CD4-positive, alpha-beta T cell treated with Interleukin-6 for 4 hours (primary cell): Measurements from ENCODE around the gene GOLGA6C.
"Not testable (repeated sequence)": the region's sequence is repeated elsewhere in the genome, so short reads cannot be mapped to it uniquely, and the experiment has no call there.

Experiments
- DNase-seq: peaks from one replicate; pipeline ENCODE4 v3.0.0-alpha.2; 2020; ENCODE audit warnings: mixed read lengths

Gene GOLGA6C

DNA sequence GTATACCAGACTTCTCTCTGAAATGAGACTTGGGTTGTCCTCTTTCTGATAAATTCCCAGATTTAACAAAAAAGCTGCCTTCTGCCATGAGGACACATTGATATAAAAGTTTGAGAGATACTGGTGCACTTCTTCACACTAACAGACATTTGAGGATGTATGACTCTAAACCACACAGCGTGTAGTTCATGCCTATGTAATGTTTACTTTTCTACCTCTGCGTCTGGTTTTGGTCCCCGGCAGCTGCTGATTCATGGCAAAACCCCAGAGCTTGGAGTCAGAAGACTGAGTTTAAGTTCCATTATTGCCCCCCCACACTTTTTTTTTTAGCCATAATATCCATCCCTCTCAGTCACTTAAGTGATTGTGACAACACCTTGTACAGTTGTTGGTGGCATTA lies 1.7 kb downstream of the GOLGA6C start:
- DNase-seq, result not testable (repeated sequence)

DNA sequence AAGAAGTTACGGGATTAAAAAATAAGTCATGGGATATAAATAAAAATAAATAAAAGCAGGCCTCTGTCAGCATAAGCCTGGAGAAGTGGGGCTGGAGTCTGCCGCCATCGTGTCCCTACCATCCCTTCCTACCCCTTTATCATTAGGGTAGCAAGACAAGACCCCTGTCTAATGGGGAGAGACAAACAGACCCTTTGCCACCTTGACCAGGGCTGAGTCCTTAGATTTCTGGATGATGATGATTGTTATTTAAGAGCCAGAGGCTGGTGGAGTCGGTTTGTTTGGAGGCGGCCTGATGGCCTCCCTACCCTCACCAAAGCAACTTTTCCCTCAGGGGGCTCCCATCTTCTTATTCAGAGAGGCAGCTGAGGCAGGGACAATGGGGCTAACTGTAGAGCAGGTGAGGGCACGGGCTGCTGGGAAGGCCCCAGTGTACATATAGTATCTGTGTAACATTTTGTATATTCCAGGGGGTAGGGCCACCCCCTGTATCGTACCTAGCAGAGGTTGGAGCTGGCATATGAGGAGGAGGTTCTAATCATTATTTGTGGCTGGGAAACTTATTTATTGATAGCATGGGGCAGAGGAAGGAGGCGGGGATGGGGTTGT lies 15.7 kb downstream of the GOLGA6C start:
- DNase-seq, result not testable (repeated sequence)

DNA sequence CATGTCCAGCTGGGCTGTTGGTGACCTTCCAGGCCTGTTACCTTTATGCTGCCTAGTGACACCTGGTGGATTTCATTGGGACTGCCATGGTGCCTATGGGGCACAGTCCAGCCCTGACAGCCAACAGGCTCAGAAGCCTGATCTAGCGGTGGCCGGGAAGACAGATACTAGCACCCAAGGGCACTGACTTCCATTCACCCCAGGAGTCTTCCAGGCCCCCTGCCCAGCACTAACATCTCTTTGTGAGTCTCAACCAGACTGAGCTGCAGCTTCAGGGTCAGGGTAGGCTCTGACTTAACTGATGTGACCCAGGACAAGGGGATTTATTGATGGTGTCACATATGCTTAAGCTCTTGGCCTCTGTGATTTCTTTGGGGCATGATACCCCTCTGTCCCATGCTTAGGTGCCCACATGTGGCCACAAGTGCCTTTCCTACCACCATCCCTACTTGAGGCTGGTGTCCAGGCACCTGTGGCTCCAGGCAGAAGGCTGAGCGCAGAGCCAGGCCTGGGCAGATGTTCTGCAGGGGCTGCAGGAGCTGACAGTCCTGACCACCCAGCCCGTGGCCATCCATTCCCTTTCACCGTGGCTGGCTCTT lies 16.5 kb downstream of the GOLGA6C start:
- peak; percentile 4 for DNase-seq

DNA sequence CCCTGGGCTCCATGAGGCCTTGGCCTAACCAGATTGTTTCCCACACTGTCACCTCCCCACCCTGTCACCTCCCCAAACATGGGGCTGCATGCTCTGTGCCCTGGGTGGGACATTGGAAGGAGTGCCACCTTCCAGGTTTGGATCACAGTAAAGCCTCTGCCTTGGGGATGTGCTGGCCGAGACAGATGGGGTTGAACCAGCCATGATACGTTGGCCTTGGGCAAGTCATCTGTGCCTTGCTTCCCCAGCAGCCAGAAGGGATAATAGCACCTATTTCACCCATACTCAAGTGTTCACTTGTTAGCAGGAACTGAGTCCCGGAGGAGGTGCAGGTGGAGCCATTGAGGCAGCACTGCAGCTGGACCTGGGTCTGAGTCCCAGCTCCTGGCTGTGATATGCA lies 17.5 kb downstream of the GOLGA6C start:
- not testable (repeated sequence) for DNase-seq

DNA sequence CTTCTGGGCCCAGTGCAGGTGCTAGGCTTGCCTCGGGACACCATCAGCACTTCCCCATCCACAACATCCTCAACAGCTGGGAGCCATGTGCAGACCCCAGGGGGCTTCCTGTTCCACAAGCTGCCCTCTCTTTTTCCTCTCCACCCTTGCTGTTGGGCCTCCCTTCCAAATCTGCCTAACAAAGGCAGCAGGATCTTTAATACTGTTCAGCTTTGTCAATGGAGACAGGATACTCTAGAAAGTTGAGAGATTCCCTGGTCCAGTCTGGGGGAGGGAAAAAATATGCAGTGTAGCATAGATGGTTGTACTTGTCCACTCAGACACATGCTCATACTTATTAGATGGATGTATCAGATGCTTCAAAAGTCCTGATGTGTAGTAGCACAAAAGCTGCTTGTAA lies 20.4 kb downstream of the GOLGA6C start:
- DNase-seq, result not testable (repeated sequence)

DNA sequence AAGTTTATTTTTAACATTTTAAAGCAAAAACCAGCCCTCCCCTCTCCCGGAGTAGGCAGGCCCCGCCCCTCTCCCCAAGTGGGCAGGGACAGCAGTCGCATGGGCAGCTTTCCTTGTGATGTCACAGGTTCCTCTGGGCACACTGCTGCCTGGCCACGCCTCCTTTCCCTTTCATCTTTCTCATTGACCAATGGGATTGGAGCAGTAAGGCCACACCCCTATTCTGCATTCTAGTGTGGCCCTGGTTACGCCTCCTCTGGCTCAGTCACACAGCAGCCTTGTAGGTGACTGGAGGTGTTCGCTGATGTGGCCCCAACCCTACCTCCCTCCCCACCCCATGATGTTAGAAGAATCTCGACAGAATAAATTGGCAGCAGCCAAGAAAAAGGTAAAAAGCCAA lies 24.4 kb downstream of the GOLGA6C start, which contains the start of gene GOLGA6D:
TSS of gene GOLGA6D (plus strand) at position 264 of the 400 bp plus-strand sequence. CDS start at position 305, 41 bp downstream.
- DNase-seq, result not testable (repeated sequence)

DNA sequence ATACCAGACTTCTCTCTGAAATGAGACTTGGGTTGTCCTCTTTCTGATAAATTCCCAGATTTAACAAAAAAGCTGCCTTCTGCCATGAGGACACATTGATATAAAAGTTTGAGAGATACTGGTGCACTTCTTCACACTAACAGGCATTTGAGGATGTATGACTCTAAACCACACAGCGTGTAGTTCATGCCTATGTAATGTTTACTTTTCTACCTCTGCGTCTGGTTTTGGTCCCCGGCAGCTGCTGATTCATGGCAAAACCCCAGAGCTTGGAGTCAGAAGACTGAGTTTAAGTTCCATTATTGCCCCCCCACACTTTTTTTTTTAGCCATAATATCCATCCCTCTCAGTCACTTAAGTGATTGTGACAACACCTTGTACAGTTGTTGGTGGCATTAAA lies 26.0 kb downstream of the GOLGA6C start:
- not testable (repeated sequence) for DNase-seq

DNA sequence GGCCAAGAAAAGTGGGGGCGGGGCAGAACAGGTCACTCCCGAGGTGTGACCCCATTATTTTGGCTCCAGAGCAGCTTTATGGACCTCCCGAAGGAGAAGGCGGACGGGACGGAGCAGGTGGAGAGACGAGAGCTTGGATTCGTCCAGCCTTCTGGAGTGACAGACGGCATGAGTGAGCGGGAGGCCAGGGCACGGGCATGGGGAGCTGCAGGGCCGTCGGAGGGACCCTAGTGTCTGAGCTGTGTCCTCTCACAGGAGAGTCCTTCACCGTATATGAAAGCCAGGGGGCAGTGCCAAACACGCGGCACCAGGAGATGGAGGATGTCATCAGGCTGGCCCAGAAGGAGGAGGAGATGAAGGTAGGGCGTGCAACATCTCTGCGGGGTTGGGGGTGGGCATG lies 35.5 kb downstream of the GOLGA6C start:
- DNase-seq, result not testable (repeated sequence)

DNA sequence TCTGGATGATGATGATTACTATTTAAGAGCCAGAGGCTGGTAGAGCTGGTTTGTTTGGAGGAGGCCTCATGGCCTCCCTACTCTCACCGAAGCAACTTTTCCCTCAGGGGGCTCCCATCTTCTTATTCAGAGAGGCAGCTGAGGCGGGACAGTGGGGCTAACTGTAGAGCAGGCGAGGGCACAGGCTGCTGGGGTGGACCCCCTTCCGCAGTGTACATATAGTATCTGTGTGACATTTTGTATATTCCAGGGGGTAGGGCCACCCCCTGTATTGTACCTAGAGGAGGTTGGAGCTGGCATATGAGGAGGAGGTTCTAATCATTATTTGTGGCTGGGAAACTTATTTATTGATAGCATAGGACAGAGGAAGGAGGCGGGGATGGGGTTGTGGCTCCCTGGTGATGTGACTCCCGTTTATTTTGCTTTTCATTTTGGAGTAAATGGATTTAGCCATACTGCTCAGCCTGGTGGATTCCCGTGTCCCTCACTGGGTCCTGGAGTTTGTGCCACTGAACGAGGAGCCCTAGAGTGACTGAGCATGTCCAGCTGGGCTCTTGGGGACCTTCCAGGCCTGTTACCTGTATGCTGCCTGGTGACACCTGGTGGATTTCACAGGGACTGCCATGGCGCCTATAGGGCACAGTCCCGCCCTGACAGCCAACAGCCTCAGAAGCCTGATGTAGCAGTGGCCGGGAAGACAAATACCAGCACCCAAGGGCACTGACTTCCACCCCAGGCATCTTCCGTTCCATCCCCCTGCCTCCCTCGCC lies 40.6 kb downstream of the GOLGA6C start:
- not testable (repeated sequence) for DNase-seq

DNA sequence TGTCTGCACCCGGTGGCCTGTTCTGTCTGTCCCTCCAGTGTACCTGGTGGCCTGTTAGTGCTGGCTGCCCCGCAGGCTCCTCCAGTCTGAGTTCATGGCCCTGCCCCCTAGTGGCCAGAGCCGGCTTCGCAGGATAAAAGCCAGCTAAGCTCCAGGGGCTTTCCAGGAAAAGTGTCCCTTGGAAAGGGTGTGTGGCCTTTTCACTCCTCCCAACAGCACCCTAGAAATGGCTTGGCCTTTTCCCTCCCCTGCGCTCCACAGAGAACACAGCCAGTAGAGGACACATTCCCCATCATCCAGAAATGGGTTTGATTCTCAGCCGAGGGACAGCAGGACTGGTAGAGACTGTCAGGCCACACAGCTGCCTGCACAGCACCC lies 41.2 kb downstream of the GOLGA6C start:
- DNase-seq, result peak; percentile 5

DNA sequence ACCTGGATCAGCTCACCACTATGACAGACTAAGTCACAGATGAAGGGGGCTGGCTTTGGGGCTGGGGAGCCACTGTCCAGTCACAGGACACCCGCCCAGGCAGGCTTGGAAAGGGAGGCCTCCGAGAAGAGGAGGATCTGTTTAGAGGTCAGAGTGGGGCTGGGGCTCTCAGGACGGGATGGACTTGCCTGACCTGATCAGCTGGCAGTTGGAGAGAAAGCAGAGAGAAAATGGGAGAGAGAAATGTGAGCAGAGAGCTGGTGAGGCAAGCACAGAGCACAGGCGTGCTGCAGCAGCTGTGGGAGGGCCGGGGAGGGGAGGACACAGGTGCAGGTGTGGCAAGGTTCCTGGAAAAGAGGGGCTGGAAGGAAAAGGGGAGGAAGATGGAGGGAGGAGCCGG lies 41.9 kb downstream of the GOLGA6C start:
- not testable (repeated sequence) for DNase-seq

DNA sequence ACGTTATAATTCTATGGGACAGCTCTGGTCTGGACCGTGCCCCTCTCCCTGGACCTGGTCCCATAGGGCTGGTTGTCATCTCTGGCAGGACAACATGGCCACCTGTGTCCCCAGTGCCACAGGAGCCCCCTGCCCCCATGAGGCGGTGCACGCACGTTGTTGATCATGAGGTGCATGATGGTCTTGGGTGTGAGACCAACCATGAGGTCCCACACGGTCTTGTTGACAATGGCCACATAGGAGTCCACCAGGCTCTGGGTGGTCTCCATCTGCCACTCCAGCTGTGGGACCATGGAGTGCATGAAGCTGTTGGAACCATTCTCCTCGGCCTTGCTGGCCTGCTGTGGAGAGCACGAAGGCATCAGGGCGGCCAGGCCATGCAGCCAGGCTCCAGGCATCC lies 44.2 kb downstream of the GOLGA6C start:
- DNase-seq, result no peak

DNA sequence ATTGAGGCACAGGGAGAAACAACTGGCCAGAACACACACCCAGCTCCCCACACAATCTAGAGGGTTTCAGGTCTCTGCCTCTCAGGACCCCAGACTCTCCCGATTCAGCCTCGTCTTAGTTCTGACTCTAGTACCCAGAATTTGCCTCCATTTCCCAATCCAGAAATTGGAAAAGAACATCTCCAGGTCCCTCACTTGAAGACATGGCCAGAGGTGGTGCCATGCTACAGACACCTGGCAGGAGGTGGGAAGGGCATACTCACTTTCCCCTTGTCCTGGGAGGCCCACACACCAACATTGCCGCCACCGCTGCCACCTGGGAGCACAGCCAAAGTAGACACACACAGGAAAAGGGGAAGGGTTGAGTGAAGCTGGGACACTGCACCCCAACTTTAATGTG lies 44.6 kb downstream of the GOLGA6C start:
- DNase-seq, result not testable (repeated sequence)

DNA sequence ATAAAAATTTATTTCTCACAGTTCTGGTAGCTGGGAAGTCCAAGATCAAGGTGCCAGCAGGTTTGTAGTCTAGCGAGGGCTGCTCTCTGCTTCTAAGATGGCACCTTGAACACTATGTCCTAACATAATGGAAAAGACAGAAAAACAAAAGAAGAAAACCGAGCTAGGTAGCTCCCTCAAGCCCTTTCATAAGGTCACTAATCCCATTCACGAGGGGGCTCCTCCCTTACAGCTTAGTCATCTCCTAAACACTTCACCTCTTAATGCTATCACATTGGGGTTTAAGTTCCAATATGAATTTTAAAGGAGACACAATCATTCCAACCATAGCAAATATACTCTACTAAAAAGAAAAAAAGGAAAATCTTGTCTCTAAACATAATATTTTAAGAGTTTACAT lies 48.1 kb downstream of the GOLGA6C start:
- DNase-seq, result no peak

DNA sequence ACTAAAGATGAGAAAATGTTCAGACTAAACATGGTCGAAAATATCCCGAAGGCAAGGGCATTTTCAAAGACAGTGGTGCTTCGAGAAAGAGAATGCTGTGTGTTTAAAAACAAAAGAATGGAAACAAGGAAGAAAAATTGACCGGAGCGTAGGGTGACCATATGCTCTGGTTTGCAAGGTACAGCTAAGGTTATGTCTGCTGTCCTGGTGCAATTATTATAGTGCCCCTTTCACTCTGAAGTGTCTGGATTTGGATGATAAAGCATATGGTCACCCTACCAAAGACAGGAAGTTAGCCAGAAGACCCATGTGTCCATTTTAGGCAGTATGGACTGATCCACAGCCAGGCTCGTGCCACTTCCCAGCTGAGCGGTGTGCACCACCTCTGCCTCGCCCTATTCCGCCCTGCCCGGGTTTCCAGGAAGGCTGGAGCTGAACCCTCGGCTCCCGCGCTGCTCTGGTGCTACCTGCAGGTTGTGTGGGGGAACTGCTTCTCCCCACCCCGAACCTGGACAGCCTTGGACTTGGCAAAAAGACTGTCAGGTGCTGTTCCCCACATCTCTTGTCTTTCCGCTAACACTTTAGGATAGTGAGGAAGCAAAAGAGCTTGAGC lies 49.8 kb downstream of the GOLGA6C start:
- peak; percentile 7 for DNase-seq

DNA sequence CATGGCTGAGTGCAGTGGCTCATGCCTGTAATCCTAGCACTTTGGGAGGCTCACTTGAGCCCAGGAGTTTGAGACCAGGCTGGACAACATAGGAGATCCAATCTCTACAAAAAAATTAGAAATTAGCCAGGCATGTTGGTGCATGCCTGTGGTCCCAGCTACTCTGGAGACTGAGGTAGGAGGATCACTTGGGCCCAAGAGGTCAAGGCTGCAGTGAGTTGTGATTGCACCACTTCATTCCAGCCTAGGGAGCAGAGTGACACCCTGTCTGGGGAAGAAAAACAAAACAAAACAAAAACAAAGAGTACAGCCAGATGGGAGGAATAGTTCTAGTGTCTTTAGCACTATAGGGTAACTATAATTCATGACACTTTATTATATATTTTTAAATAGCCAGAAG lies 51.6 kb downstream of the GOLGA6C start:
- no peak for DNase-seq

DNA sequence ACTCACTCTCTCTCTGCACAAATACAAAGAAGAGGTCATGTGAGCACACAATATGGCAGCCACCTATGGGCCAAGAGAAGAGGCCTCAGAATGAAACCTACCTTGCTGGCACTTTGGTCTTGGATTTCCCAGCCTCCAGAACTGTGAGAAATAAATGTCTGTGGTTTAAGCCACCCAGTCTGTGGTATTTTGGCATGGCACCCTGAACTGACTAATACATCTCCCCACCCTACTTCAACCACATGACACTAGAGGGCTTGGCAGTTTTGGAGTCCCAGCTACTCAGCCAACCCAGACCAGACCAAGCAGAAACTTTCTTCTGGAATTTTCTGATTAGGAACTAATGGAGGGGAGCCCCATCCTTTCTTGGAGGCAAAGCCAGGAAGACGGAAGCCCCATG lies 54.4 kb downstream of the GOLGA6C start:
- DNase-seq, result not testable (repeated sequence)

DNA sequence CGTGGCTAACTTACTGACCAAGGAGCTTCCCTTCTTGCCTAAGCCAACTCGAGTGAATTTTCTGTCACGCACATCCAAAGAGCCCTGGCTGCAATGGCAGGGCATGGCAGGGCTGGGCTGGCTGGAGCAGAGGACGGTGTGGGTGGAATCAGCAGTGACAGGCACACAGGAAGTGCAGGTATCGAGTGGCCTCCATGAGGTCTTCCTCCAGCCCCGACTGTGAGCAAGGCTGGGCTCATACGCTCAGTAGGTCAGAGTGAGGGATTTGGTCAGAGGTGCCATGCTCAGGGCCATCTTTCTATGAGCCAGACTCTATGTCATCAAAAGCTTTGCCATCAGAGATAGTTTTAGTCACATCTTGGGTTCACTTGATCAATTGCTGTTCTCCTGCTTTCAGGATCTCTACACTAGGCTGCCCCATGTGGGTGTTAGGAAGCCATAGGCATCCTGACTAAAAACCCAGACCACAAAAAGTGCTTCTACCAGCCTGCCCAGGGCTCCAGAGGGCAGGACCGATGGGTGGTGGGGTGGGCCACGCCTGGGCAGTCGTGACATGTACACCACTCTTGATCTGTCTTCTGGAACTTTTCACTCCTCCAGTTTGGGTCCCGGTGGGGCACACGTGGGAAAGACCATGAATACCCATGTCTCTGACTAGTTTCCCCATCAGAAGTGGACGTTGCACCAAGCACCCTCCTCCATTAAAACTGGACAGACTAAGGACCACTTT lies 55.1 kb downstream of the GOLGA6C start:
- no peak for DNase-seq

DNA sequence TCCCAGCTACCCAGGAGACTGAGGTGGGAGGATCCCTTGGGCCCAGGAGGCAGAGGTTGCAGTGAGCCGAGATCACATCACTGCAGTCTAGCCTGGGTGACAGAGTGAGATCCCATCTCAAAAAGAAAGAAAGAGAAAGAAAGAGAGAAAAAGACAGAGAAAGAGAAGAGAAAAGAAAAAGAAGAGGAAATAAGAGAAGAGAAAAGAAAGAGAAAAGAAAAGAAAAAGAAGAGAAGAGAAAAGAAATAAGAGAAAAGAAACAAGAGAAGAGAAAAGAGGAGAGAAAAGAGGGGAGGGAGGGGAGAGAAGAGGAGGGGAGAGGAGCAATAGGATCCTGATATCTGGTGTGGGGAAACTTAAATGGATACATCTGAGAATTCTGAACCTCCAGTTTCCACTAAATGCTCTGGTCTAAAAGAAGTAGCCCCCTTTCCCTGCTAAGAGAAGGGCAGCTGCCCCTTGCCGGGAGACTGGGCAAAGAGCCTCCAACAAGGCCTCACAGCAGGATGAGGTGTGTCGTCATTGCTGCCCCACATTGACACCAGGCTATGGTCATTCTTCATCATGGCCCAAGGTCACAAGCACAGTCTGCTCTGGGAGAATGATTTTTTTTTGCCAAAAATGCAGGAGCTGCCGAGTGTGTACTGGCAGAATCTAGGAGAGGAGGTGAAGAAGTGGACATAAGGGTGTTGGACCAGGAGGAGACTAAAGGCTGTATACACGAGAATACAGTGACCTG lies 56.6 kb downstream of the GOLGA6C start:
- no peak for DNase-seq

DNA sequence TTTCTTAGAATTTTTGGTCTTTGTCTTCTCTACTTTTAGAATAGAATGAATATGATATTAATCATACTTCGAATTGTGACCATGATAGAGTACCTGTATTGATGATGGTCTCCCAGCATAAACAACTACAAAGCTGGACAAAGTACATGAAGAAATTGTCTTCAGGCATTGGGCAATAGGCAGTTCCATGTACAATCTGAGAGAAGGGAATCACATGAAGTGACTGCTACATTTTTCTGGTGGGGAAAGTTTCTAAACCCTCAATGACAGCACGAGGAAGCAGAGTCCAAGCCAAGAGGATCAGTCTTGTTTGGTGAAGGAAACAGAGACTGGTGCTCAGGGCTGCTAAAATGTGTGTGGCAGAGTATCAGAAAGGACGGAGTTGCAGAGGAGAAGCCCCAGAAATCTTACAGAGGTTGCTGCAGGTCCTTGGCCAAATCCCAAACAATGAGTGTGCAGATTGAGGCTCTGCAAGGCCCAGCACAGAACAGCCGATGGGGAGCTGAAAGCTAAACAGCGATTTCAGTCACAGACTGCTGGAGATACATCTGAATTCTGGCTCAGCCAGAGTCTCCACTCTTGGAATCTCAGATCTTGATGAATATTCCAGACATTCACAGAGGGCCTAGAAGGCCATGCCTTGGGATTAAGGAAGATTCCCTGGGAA lies 61.2 kb downstream of the GOLGA6C start:
- DNase-seq, result not testable (repeated sequence)
